Spleen (tissue), 11 donors: ENCODE results near the gene ABHD12. TPM values are rescaled to one million over a fixed set of nuclear protein-coding genes. Genes with fewer than 3 reads are reported as not detected.
A peak's percentile ranks its signal among the peaks of the same experiment; 100 is the strongest.

ENCODE experiments used
- DNase-seq: peaks from one replicate; pipeline ENCODE4 v3.0.0-alpha.2; 2020
- H3K27ac ChIP-seq, 8 donors: fragments of 200-600 bp; sonication (generic) in 7 of 8; 1 replicate in 4 of 8; 2 replicates in 4 of 8; pipeline versions ENCODE4 v1.5.0 to v1.8.0; 2016 to 2021; ENCODE audit warnings: inconsistent platforms in 4 of 8, mild to moderate bottlenecking in 4 of 8, moderate library complexity in 1 of 8
- H3K27me3 ChIP-seq, 7 donors: fragments of 200-600 bp; sonication (generic) in 6 of 7; replicated peaks in 1 of 7; 1 replicate in 4 of 7; 2 replicates in 3 of 7; pipeline versions ENCODE4 v1.5.0 to v1.8.0; 2016 to 2021; ENCODE audit warnings: inconsistent platforms in 3 of 7, mild to moderate bottlenecking in 1 of 7
- H3K36me3 ChIP-seq, 6 donors: fragments of 200-600 bp; sonication (generic) in 5 of 6; 1 replicate in 4 of 6; 2 replicates in 2 of 6; pipeline versions ENCODE4 v1.5.0 to v1.8.0; 2016 to 2021; ENCODE audit warnings: inconsistent platforms in 2 of 6
- H3K4me1 ChIP-seq, 6 donors: fragments of 200-600 bp; sonication (generic) in 5 of 6; 1 replicate in 3 of 6; 2 replicates in 3 of 6; pipeline versions ENCODE4 v1.5.0 to v1.8.0; 2016 to 2021; ENCODE audit warnings: inconsistent platforms in 3 of 6
- H3K4me3 ChIP-seq, 8 donors: fragments of 200-600 bp; sonication (generic) in 7 of 8; 1 replicate in 4 of 8; 2 replicates in 4 of 8; pipeline versions ENCODE4 v1.5.0 to v1.8.0; 2016 to 2021; ENCODE audit warnings: inconsistent platforms in 4 of 8, mild to moderate bottlenecking in 4 of 8, moderate library complexity in 2 of 8
- H3K9me3 ChIP-seq, 8 donors: fragments of 200-600 bp; sonication (generic) in 7 of 8; 1 replicate in 4 of 8; 2 replicates in 4 of 8; pipeline versions ENCODE4 v1.5.0 to v1.8.0; 2016 to 2021; ENCODE audit warnings: inconsistent platforms in 4 of 8
- CTCF ChIP-seq, 11 experiments: fragments of 200-600 bp in 7 of 11; fragments of 450-650 bp in 4 of 11; sonication (generic) in 4 of 11; IDR thresholded peaks in 8 of 11; conservative IDR thresholded peaks in 3 of 11; 1 replicate in 7 of 11; 2 replicates in 4 of 11; pipeline versions ENCODE4 v1.4.0 to v1.8.0; 2016 to 2021; ENCODE audit warnings: antibody characterized with exemption in 11 of 11, inconsistent platforms in 4 of 11, mild to moderate bottlenecking in 1 of 11
- POLR2A ChIP-seq, 3 donors: fragments of 450-650 bp; IDR thresholded peaks; one replicate each; pipeline ENCODE4 v1.5.1; 2017; ENCODE audit warnings: antibody characterized with exemption in 3 of 3, mild to moderate bottlenecking in 1 of 3
- POLR2AphosphoS5 ChIP-seq, 3 donors: sonication (generic); formaldehyde crosslinking; IDR thresholded peaks; one replicate each; pipeline ENCODE4 v1.5.1; 2017; ENCODE audit warnings: antibody characterized with exemption in 3 of 3
- WGBS, 5 donors: extraction: QIAGEN DNeasy Blood & Tissue Kit in 3 of 5; methylation state at CpG; one replicate each; pipeline versions ENCODE4 v1.1.5 to v1.1.7; 2013 to 2018; 5-methylcytosine and 5-hydroxymethylcytosine counted together
- intact Hi-C: fragments of 100-400 bp; cut with DNase I; formaldehyde crosslinking; loops from one replicate; pipeline ENCODE4 v1.15.0; 2023; ENCODE audit warnings: low total_unique reads
- polyA plus RNA-seq, 3 donors: library from polyadenylated mRNA; stranded (reverse); fragments of 200-250 nt; gene quantifications; one replicate each; pipeline ENCODE4 v1.2.1, GENCODE V29; 2013
- total RNA-seq, 7 donors: library from RNA; depleted of rRNA in 3 of 7; stranded (reverse); fragments of >200 nt in 3 of 7; fragmentation: NEBNext Ultra II Directional in 4 of 7; extraction: Animal tissue kit (Norgen Biotek cat#: 25700) in 4 of 7; gene quantifications; one replicate each; pipeline versions ENCODE4 v1.1.0 to v1.2.1, GENCODE V29; 2016 to 2021
- donor health status: healthy with polysubstance abuse.
- donor health status: DM: no; HTN: no; CAD: no; lungs with moderate emphysema.
- donor health status: DM: no; HTN: no; CAD: no.
- donor health status: Bipolar disorder and iron deficiency.
- donor health status: healthy.
- donor health status: DM: no; HTN: no; CAD: no.
- donor health status: DM: yes; HTN: yes; CAD: no.

ABHD12 gene
- total and polyA plus RNA-seq, 10 donors, result 16.1 to 36.9 (median 25.3) TPM

GRCh38 chr20:25310921-25311728, 79.5 kb downstream of the ABHD12 start:
- Histone ChIP-seq H3K36me3 (peaks cover 0 to 53% (median 5%) of the 10 kb centered on the region in 6 donors), H3K27me3 (no peaks in the 10 kb centered on the region), H3K27ac (peak overlapping the region; percentile 60 to 86 (median 76)), H3K9me3 (no peaks in the 10 kb centered on the region), H3K4me1 (peaks cover 8 to 51% (median 22%) of the 10 kb centered on the region in 6 donors), H3K4me3 (peak overlapping the region in 5 of 8 donors; percentile 5 to 52 (median 7))
- TF ChIP-seq POLR2A (IDR thresholded peaks at IDR 0.05) (no peak), POLR2AphosphoS5 (IDR thresholded peaks at IDR 0.05) (peak in 1 of 3 donors; percentile 1)
- peak; percentile 38 for DNase-seq
- 61 to 75% (median 66%) methylated on average over 6 of the region's 6 CpGs for WGBS, 5 donors
- intact Hi-C loops, result loop anchor here (10.0 kb wide), 1 partner anchor 74 kb away; no protein-coding TSS in a partner anchor

GRCh38 chr20:25310268-25310920, 80.2 kb downstream of the ABHD12 start:
- Histone ChIP-seq H3K27me3 (no peaks in the 10 kb centered on the region), H3K36me3 (peaks cover 0 to 55% (median 5%) of the 10 kb centered on the region in 6 donors), H3K4me1 (peaks cover 8 to 51% (median 22%) of the 10 kb centered on the region in 6 donors), H3K4me3 (peak overlapping the region in 5 of 8 donors; percentile 5 to 52 (median 7)), H3K27ac (peak overlapping the region; percentile 60 to 86 (median 76)), H3K9me3 (no peaks in the 10 kb centered on the region)
- 14 to 18% (median 15%) methylated on average over 6 of the region's 6 CpGs for WGBS, 5 donors
- intact Hi-C loops, result loop anchor here (10.0 kb wide), 1 partner anchor 74 kb away; no protein-coding TSS in a partner anchor
- peak in 1 of 3 donors; percentile 20 for TF ChIP-seq POLR2A (IDR thresholded peaks at IDR 0.05)
- peak in 5 of 11 experiments; percentile 28 to 42 (median 32) for TF ChIP-seq CTCF (IDR thresholded peaks at IDR 0.05 in 8 of 11, conservative IDR thresholded peaks at IDR 0.05 in 3 of 11)
- peak in 2 of 3 donors; percentile 3 to 21 for TF ChIP-seq POLR2AphosphoS5 (IDR thresholded peaks at IDR 0.05)
- DNase-seq, result peak; percentile 75

DNA sequence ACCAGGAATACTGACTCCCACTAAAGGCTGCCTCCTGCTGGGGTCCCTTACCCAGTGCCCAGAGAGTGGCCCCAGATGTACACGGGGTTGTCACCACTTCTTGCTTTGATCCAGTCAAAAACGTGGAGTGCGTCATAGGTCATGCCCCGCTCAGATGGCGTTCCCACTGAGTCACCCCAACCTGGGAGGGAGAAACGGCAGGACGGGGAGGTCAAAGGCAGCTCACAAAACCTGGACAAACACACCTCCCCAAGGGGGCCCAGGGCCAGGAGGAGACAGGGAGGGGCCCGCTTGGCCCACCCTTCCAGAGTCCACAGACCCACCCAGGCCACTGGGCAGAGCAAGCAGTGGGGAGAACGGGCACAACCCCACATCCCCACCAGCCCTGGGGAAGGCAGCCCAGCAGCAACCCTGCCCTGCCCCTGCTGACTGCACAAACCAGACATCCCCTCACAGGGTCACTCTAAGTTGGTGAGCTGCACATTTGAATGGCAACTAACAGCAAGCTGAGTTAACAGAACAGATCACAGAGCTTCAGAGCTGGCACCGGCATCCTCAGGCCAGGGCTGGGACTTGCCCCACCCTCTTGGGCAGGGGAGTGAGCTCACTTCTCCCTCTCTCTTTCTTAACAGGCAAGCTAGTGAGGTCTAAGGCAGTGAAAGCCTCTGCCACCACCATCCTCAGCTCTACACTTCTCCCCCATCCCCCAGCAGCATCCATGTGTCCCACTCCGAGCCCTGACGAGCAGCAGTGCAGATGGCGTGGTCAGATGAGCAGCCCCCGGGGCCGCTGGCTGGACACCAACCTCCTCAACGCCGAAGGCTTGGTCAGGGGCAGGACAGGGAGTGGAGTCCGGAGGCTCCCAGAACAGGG, 81.0 kb downstream of the ABHD12 start:
- Histone ChIP-seq H3K4me1 (peaks cover 8 to 46% (median 22%) of the 10 kb centered on the region in 6 donors), H3K27me3 (no peaks in the 10 kb centered on the region), H3K27ac (peak overlapping the region; percentile 60 to 86 (median 76)), H3K9me3 (no peaks in the 10 kb centered on the region), H3K4me3 (no peak overlapping the region), H3K36me3 (peaks cover 0 to 55% (median 5%) of the 10 kb centered on the region in 6 donors)
- intact Hi-C loops, result loop anchor here (10.0 kb wide), 1 partner anchor 75 kb away; no protein-coding TSS in a partner anchor
- TF ChIP-seq CTCF (IDR thresholded peaks at IDR 0.05 in 8 of 11, conservative IDR thresholded peaks at IDR 0.05 in 3 of 11), result no peak
- no peak for TF ChIP-seq POLR2AphosphoS5 (IDR thresholded peaks at IDR 0.05)
- no peak for TF ChIP-seq POLR2A (IDR thresholded peaks at IDR 0.05)
- WGBS, 5 donors, result 72 to 85% (median 82%) methylated on average over 17 to 18 of the region's 18 CpGs
- DNase-seq, result peak; percentile 78
